Mesenchymal stem cell (in vitro differentiated cells and primary cell): ENCODE results near the gene DNAJC5. TPM values are rescaled to one million over a fixed set of nuclear protein-coding genes. Genes with fewer than 3 reads are reported as not detected.

Experiments
- DNase-seq: peaks from one replicate; pipeline ENCODE4 v3.0.0-alpha.2; 2013
- H2AFZ ChIP-seq: one replicate; pipeline ENCODE4 v1.6.1; 2013; ENCODE audit warnings: low read depth, mild to moderate bottlenecking, control low read depth, inconsistent platforms, low read length, moderate library complexity
- H2AK5ac ChIP-seq: 2 replicates; pipeline ENCODE4 v1.6.1; 2013; ENCODE audit warnings: low read length, moderate library complexity, mild to moderate bottlenecking, inconsistent platforms; ENCODE audit not compliant: severe bottlenecking
- H2BK120ac ChIP-seq: one replicate; pipeline ENCODE4 v1.6.1; 2013; ENCODE audit warnings: low read depth, mild to moderate bottlenecking, inconsistent platforms, low read length, moderate library complexity
- H2BK12ac ChIP-seq, 2 experiments: one replicate each; pipeline ENCODE4 v1.6.1; 2013; ENCODE audit warnings: inconsistent platforms in 2 of 2, low read length in 2 of 2, mild to moderate bottlenecking in 2 of 2, moderate library complexity in 2 of 2, control low read depth in 1 of 2
- H2BK15ac ChIP-seq: one replicate; pipeline ENCODE4 v1.6.1; 2013; ENCODE audit warnings: mild to moderate bottlenecking, low read depth, inconsistent platforms; ENCODE audit not compliant: poor library complexity, severe bottlenecking
- H2BK5ac ChIP-seq: 2 replicates; pipeline ENCODE4 v1.6.1; 2013; ENCODE audit warnings: low read depth, mild to moderate bottlenecking, low read length, control low read depth, inconsistent platforms; ENCODE audit not compliant: poor library complexity, severe bottlenecking
- H3K14ac ChIP-seq, 2 experiments: one replicate each; pipeline ENCODE4 v1.6.1; 2013; ENCODE audit warnings: inconsistent platforms in 2 of 2, low read length in 2 of 2, control low read depth in 1 of 2, mild to moderate bottlenecking in 1 of 2, moderate library complexity in 1 of 2
- H3K18ac ChIP-seq, 2 experiments: one replicate each; pipeline ENCODE4 v1.6.1; 2013; ENCODE audit warnings: inconsistent platforms in 2 of 2, low read length in 2 of 2, control low read depth in 1 of 2, low read depth in 1 of 2, mild to moderate bottlenecking in 1 of 2
- H3K23ac ChIP-seq, 2 experiments: one replicate each; pipeline ENCODE4 v1.6.1; 2013; ENCODE audit warnings: inconsistent platforms in 2 of 2, low read length in 2 of 2, mild to moderate bottlenecking in 2 of 2, moderate library complexity in 2 of 2, control low read depth in 1 of 2
- H3K27ac ChIP-seq: 2 replicates; pipeline ENCODE4 v1.5.1; 2013; ENCODE audit warnings: mild to moderate bottlenecking, moderate library complexity, low read length, control low read depth, inconsistent platforms; ENCODE audit not compliant: poor library complexity, severe bottlenecking
- H3K27me3 ChIP-seq, 2 experiments: 2 replicates each; pipeline versions ENCODE4 v1.6.1 to v1.7.0; 2013; ENCODE audit warnings: low read length in 2 of 2, mild to moderate bottlenecking in 2 of 2, moderate library complexity in 2 of 2, control low read depth in 1 of 2, inconsistent platforms in 1 of 2; ENCODE audit not compliant: control insufficient read depth in 1 of 2, insufficient read depth in 1 of 2
- H3K36me3 ChIP-seq, 2 experiments: 2 replicates each; pipeline versions ENCODE4 v1.6.1 to v1.7.0; 2013; ENCODE audit warnings: low read length in 2 of 2, control low read depth in 1 of 2, inconsistent platforms in 1 of 2, low read depth in 1 of 2, mild to moderate bottlenecking in 1 of 2; ENCODE audit not compliant: insufficient read depth in 2 of 2, control insufficient read depth in 1 of 2
- H3K4ac ChIP-seq, 2 experiments: one replicate each; pipeline ENCODE4 v1.6.1; 2013; ENCODE audit warnings: inconsistent platforms in 2 of 2, low read length in 2 of 2, mild to moderate bottlenecking in 2 of 2, moderate library complexity in 2 of 2, control low read depth in 1 of 2, low read depth in 1 of 2
- H3K4me1 ChIP-seq: 2 replicates; pipeline ENCODE4 v1.6.1; 2013; ENCODE audit warnings: low read depth, low read length, control low read depth; ENCODE audit not compliant: control insufficient read depth, insufficient read depth
- H3K4me2 ChIP-seq: 2 replicates; pipeline ENCODE4 v1.6.1; 2013; ENCODE audit warnings: low read length, mild to moderate bottlenecking, inconsistent platforms; ENCODE audit not compliant: poor library complexity, severe bottlenecking
- H3K4me3 ChIP-seq, 2 experiments: 2 replicates each; pipeline versions ENCODE4 v1.5.1 to v1.7.0; 2013; ENCODE audit warnings: low read length in 2 of 2, mild to moderate bottlenecking in 2 of 2, control low read depth in 1 of 2, low read depth in 1 of 2; ENCODE audit not compliant: insufficient read depth in 1 of 2
- H3K79me1 ChIP-seq: replicated peaks from 2 replicates; pipeline ENCODE4 v1.6.1; 2013; ENCODE audit warnings: mild to moderate bottlenecking, control low read depth, low read length, inconsistent platforms; ENCODE audit not compliant: poor library complexity, severe bottlenecking
- H3K9ac ChIP-seq: 2 replicates; pipeline ENCODE4 v1.7.0; 2013; ENCODE audit warnings: mild to moderate bottlenecking, low read length, moderate library complexity
- H3K9me3 ChIP-seq: 2 replicates; pipeline ENCODE4 v1.7.0; 2013; ENCODE audit warnings: mild to moderate bottlenecking, low read length; ENCODE audit not compliant: control insufficient read depth
- H4K8ac ChIP-seq: one replicate; pipeline ENCODE4 v1.6.1; 2013; ENCODE audit warnings: inconsistent platforms, mild to moderate bottlenecking, low read length, moderate library complexity
- H4K91ac ChIP-seq: one replicate; pipeline ENCODE4 v1.6.1; 2013; ENCODE audit warnings: mild to moderate bottlenecking, low read length, inconsistent platforms
- WGBS: methylation state at CpG from one replicate; pipeline ENCODE4 v1.1.7; 2013; ENCODE audit warnings: mixed read lengths; 5-methylcytosine and 5-hydroxymethylcytosine counted together
- small RNA-seq: library from polyadenylated mRNA; stranded (forward); fragments of <200 nt; extraction: miRNeasy Mini kit (QIAGEN cat#:217004); gene quantifications from one replicate; pipeline ENCODE3, GENCODE V24; 2013; ENCODE audit warnings: low read depth

Gene DNAJC5

GRCh38 chr20:63980806-63981728, 86.1 kb downstream of the DNAJC5 start, which contains the start of gene PRPF6:
Gene PRPF6, plus strand, starts transcription at chr20:63981132. Its CDS starts 114 bp downstream, at chr20:63981246.
- no peak within 1 kb of the TSS for H2AK5ac ChIP-seq
- H3K79me1 ChIP-seq = peaks cover 16% of the 10 kb centered on the region
- DNase-seq = peak; percentile 94
- no peak within 1 kb of the TSS for H2BK5ac ChIP-seq
- no peak within 1 kb of the TSS for H3K23ac ChIP-seq
- H2BK120ac ChIP-seq = peak within 1 kb of the TSS; percentile 62
- H4K8ac ChIP-seq = peak within 1 kb of the TSS; percentile 96
- no peak within 1 kb of the TSS for H2BK15ac ChIP-seq
- H3K18ac ChIP-seq = peak within 1 kb of the TSS; percentile 41 to 77
- H3K4me1 ChIP-seq = peaks cover 47% of the 10 kb centered on the region
- no peaks in the 10 kb centered on the region for H3K9me3 ChIP-seq
- H3K36me3 ChIP-seq = peaks cover 22 to 31% of the 10 kb centered on the region in 2 experiments
- H3K4me2 ChIP-seq = peak within 1 kb of the TSS; percentile 95
- peak within 1 kb of the TSS; percentile 77 to 98 for H3K4me3 ChIP-seq
- 2% methylated on average over 65 of the region's 75 CpGs for WGBS
- peak within 1 kb of the TSS; percentile 21 to 86 for H3K4ac ChIP-seq
- H2AFZ ChIP-seq = peak within 1 kb of the TSS; percentile 88
- peak within 1 kb of the TSS; percentile 92 for H3K9ac ChIP-seq
- peak within 1 kb of the TSS in 1 of 2 experiments; percentile 76 for H3K14ac ChIP-seq
- H2BK12ac ChIP-seq = peak within 1 kb of the TSS in 1 of 2 experiments; percentile 94
- peak within 1 kb of the TSS; percentile 36 for H3K27ac ChIP-seq
- H3K27me3 ChIP-seq = no peaks in the 10 kb centered on the region
- H4K91ac ChIP-seq = peak within 1 kb of the TSS; percentile 96

GRCh38 chr20:63982937-63983336, 88.0 kb downstream of the DNAJC5 start:
- Histone ChIP-seq H2BK15ac (no peak overlapping the region), H3K27ac (no peak overlapping the region), H3K4ac (no peak overlapping the region), H3K27me3 (no peaks in the 10 kb centered on the region), H2AFZ (no peak overlapping the region), H2BK12ac (no peak overlapping the region), H3K23ac (no peak overlapping the region), H3K9me3 (no peaks in the 10 kb centered on the region), H3K79me1 (peaks cover 23% of the 10 kb centered on the region), H2AK5ac (no peak overlapping the region), H3K9ac (peak overlapping the region; percentile 92), H3K18ac (no peak overlapping the region), H4K8ac (no peak overlapping the region), H3K4me1 (peaks cover 35% of the 10 kb centered on the region), H2BK5ac (no peak overlapping the region), H3K14ac (no peak overlapping the region), H2BK120ac (no peak overlapping the region), H3K36me3 (peaks cover 35 to 47% of the 10 kb centered on the region in 2 experiments), H4K91ac (no peak overlapping the region), H3K4me2 (no peak overlapping the region), H3K4me3 (no peak overlapping the region)
- no peak for DNase-seq
- 94% methylated on average over 14 of the region's 14 CpGs for WGBS

Small RNAs within 50 kb of the gene (small RNA-seq; reads per million reads assigned to genes)
- gene MIR647 (not detected), gene MIR941-2 (not detected), gene MIR941-4 (not detected), gene MIR941-5 (not detected), gene RNU1-134P (not detected)
